EL (cell line): Measurements from ENCODE around the gene RFX3.

ENCODE experiments used
- DNase-seq: peaks from one replicate; pipeline ENCODE4 v3.0.0-alpha.2; 2016

The RFX3 gene

DNA sequence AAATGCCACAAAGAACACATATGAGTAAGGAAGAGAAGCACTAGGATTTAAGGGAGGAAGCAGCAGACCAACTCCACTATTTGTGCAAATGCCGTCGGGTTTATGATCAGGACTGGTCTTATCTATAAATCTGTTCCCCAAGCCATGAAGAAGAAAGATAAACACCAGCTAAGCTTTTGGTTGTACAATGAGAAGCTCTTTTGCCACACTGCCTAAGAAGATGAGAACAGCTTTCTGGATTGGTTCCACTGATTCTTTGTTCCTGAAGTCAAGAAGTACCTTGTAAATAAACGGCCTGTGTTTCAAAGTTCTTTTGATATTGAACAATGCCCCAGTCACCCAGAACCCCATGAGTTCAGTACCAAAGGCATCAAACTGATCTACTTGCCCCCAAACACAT lies 93.9 kb downstream of the RFX3 start:
- DNase-seq, result no peak

DNA sequence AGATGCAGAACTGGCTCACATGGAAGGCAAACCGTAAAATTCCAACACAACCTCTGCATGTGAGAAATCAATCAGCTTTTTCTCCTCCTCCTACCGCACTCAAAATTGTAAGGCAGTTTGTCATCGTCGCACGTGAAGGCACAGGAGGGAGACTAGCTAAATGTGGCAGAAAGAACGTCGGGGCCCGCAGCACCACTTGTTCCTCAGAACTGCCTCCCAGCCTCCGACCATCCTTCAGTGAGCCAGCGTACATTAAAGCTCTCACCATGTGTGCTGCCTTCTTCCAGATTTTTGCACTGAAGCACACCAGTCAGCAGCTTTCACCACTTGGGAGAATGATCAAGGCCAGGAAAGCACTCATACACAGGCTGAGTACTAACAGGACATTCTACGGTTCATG lies 105.9 kb downstream of the RFX3 start:
- no peak for DNase-seq

DNA sequence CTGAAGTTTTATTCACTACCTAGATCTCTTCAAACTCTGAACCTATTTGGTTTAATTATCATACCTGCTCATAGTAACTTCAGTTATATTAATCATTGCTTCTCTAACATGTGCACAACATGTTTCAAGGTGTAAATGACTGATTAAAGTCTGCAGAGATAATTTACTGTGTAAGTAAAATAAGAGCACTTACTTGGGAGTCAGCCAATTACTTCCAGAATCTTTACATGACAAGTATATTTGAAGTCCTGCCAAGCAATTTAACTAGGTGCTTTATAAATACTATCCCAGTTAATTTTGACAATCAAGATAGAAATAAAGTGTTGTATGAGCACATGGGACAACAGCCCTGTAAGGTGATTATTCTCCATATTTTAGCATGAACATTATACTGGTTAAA lies 109.9 kb downstream of the RFX3 start:
- DNase-seq, result no peak

DNA sequence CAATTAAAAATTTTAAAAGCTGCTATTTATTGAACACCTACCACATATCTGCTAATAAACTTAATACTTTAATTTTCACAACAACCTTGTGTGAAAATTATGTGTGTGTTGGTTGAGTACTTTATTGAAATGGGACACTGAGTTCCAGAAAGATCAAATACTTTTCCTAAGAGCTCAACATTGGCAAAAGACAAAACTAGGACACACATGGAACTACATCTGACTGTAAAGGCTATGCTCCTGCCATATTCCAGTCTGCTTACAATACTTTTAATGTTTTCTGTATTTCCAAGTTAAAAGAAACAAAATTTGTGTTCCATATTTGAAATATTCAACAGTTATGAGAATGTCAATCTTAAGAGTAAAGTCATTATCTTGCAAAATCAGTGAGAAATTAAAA lies 111.8 kb downstream of the RFX3 start:
- no peak for DNase-seq

DNA sequence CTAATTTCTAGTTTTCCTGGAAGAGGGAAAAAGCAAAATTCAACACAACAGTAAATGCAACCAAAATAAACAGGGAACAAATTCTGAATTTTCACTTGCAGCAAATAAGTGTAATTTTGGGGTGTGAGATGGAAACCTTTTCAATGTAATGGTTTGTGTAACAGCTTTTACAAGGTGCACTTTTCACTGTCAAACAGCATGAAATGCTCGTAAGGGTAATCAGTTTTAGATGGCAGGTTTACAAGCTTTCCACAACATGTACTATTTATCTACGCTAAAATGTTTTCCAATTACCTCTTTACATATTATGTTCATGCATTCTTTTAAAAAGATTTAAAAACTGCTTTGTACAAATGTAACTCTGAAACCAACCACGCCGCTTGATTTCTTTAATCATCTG lies 115.3 kb downstream of the RFX3 start:
- DNase-seq, result no peak

DNA sequence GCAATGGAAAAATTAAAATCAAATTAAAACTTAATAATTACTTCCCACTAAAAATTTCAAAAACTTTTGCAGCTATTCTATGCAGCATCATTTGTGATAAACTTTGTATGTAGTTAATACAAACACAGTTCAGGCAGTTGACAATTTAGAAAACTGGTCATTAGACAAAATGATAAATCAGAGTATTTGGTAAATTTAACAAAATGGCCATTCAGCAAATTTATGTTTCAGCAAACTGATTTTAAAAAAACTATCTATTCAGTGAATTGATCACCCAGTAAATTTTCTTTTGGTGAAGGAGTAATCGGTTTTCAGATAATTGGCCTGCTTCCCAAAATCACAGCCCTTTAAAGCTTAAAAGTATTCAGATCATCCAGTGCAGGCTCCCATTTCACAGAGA lies 116.3 kb downstream of the RFX3 start:
- DNase-seq, result no peak

DNA sequence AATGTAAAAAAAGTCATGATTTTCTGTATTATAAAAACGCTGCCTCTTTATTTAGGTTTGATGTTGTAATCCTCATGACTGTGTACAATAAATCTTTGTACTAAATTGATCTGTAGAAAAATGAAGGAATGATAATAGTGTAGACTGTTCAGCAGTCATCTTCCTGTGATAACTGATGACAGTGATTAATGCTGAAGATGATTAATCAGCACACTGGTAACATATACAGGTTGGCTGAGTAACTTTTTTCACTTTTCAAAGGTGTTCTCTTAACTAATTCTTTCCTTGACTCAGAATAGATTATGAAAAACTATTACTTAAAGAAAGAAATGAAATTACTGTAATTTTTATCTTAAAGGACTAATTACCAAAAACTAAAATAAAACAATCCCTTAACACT lies 122.5 kb downstream of the RFX3 start:
- no peak for DNase-seq

DNA sequence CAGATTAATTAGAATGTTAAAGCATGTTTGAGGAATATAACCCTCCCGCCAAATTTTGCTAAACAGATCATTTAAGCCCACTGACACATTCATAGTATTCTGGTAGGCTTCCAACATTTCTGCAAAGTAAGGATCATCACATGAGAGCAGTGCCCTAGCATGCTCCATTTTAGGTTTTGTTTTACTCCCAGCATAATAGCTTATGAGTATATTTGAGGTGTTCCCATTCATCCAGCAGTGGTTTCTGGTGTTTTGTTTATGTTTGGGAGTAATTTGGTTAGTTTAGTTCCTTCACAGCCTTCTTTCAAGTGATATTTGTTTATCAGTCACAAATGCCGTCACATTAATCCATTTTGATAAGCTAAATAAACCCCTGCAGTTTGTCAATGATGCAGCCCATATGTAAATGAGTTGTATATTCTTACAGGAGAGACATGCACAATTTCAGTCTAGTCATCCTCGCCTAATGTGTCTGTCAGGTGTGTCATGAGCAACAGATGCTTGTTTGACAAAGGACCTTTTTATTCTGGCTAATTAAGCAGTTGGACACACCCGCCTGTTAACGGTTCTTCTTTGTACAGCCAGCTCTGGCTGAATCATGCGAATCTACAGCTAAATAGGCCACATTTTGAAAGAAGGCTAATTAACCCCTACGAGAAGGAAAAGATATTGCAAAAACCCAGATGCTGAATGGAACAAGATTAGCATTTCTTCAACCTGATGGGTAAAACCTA lies 124.4 kb downstream of the RFX3 start:
- DNase-seq, result no peak

DNA sequence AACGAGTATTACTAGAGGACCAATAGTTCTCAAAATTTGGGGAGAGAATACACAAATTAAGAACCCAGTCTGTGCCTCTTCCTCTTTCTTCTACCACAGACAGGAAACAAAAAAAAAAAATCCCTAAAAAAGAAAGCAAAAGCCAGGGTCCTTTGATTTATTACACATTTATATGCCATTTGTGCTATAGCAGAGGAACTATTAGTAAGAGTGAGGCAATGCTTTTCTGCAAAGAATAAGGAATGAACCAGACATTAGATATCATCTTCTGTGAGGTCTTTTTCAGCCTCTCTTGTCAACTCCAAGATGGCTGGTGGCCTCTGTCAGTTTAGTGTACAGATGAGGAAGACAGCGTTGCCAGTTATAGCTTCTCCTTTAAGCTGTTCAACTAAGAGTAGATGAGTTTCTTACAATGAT lies 127.6 kb downstream of the RFX3 start:
- no peak for DNase-seq

DNA sequence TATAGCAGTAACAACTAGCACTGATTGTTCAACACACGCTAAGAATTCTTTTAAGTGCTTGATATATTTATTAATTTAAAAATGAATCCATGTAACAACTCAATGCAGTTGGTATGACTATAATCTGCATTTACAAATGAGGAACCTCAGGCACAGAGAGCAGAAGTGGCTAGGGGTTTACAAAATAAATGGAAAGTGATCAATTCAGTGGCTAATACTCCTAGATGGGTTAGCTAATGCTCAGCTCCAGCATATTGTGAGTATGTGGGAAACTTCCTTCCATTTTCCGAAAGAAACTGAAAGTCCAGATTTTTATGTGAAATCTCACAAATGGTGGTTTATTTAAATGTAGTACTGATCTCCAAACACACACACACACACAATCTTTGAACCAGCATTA lies 128.0 kb downstream of the RFX3 start:
- no peak for DNase-seq

DNA sequence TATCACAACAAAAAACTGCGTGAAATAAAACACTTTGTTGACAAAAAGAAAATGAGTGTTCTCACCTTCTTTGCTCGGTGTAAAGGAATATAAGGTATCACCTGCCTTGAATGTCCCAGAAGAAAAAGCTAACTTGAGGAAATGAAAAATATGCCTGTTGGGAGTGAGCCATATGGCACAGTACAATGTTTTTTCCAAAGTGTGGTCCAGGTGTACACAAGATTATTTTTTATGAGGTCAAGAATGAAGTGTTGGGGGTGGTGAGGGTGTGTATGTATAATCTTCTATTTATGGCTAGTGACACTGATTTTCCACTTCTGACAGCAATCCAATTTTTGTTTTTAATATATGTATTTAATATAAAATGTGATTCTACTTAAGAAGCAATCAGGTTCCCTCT lies 134.4 kb downstream of the RFX3 start:
- DNase-seq, result no peak

DNA sequence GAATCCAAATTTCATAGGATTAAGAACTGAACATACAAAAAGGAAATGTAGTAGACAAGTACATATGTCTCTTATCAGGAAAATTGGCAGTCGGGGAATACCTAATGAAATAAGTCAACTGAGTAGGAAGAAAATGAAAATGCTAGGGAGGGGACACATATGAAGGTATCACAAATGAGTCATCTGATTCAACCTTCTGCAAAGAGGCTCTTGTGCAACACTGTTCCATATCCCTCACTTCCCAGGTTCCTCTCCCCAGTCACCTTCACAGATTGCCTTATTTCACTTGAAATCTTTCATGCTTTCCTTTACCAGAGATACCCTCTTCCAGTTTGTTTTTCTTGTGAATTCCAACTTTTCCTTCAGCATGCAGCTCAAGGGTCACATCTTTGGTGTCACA lies 139.0 kb downstream of the RFX3 start:
- DNase-seq, result no peak

DNA sequence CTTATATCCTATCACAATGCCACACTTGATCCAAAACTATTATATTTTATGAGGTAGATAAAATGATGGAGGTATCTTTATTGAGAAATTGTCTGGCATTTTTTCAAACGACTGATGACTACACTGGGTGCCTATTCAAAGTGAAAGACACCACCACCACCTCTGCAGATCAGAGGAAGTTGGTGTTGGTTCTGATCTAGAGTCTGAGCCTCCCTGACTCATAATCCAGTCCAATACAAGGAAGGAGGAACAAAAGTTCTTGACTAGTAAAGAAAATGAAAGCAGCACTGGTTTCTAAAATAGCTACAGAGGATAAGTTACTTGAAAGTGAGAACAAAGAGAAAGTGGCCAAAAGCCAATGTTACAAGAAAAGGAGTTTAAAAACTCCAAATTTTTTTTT lies 139.9 kb downstream of the RFX3 start:
- no peak for DNase-seq

DNA sequence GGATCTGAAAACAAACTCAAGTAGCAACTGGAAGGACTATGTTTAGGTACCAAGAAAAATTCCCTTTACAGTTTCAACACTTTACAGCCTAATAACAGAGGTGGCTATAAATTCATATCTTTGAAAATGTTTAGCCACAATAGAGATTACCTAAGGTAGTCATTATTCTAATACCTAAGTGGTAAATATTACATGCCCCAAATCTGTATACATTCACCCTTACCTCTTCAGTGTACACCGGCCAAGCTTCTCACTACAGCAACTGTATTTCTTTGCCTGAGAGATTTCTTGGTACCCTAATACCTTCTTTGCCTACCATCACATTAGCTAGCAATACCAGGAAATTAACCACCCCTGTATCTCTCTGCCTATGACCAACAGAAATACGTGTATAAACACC lies 154.0 kb downstream of the RFX3 start:
- no peak for DNase-seq

DNA sequence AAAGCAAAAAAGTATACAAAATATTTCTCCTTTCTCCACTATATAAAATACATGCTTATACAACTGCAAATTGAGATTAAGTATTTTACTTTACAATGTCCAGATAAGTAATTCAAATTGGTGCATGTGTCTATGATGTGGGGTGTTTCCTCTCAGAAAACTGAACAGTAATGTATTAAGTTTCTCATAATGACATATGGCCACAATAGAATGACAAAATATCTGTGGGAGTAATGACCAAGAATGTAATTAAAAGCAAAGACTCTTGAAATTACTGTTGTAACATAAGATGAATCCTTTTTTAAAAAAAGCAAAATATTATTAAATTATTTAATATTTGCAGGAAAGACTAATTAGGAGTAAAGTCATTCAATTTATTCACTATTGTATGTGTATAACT lies 155.1 kb downstream of the RFX3 start:
- DNase-seq, result no peak

DNA sequence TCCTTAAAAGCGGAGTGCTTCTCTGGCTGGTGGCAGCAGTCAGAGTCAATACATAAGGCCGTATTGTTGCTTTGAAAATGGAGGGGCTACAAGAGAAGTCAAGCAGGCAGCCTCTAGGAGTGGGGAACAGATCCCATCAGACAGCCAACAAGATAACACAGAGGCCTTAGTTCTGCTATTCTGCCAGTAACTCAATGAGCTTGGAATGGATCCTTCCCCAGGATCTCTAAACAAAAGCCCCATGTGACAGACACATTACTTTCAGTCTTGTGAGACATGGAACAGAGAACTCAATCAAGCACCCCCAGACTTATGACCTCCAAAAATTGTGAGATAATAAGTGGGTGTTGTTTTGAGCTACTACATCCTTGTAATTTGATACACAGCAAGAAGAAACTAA lies 158.6 kb downstream of the RFX3 start:
- DNase-seq, result no peak

DNA sequence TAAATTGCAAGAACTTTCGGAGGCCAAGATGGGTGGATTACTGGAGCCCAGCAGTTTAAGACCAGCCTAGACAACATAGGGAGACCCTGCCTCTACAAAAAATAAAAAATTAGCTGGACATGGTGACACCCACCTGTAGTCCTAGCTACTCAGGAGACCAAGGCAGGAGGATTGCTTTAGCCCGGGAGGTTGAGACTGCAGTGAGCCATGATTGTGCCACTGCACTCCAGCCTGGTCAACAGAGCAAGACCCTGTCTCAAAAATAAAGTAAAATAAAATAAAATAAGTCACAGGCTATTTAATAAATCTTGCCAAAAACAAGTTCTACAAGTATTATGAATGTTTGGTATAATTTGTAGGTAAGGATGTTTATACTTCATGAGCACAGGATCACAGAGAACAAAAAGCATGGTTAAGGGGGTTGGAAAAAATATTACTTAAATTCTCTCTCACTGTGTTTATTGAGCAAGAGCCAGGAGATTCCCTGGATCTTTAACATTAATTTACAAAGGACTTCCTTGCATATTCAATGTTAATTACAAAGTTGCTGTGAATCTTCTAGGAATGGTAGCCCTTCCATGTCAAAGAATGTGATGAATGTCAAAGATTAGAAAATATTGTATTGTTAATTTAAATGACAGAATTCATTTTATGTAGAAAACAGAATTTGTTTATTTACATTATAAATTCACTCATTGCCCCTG lies 164.0 kb downstream of the RFX3 start:
- DNase-seq, result no peak

DNA sequence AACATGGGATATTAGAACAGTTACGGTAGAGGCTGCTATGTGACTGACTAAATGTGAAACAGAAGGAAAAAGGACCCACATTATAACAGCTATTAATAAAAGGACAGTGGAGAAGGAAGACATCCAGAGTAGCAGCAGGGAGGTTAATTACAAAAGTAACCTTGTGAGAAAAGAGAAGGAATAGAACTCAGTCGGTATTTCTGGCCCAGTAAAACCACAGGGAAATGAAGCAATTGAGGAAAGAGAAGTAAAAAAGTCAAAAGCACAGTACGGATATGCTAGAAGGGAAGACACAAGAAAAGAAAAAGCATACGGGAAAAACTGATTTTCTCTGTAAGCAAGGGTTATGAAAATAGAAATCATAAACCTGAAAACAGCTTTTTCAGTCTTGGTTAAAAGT lies 164.7 kb downstream of the RFX3 start:
- no peak for DNase-seq

DNA sequence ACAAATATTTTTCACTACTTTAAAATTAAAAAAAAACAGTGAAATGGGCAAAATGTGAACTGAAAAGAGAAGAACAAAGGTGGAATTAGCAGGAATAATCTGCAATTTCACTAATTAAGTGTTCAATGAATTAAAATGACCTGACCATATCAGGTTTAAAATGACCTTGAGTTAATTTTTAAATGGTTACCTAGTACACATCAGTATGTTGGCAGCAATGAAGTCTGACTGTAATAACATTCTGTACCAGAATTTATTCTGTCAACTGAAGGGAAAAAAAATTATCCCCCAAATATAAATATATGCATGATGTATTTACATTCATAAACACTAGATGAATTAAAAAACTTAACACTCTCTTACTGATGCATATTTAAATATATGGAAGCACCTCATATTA lies 165.6 kb downstream of the RFX3 start:
- no peak for DNase-seq

DNA sequence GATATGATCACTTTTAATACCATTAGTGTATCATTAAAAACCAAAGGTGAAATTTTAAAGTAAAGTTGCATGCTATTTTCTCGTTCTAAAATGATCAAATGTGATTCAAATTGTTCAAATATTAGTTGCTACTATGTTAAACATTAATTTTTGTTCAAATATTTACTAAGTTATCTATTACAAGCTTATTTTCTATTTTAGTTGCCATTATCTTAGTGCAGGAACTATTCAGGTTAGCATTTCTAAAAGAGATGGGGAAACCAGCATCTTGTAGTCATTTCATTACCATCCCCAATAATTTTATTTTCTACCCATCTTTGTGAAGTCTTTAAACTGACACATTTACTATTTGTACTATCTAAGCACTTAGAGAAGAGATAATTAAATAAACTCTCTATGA lies 166.0 kb downstream of the RFX3 start:
- no peak for DNase-seq

DNA sequence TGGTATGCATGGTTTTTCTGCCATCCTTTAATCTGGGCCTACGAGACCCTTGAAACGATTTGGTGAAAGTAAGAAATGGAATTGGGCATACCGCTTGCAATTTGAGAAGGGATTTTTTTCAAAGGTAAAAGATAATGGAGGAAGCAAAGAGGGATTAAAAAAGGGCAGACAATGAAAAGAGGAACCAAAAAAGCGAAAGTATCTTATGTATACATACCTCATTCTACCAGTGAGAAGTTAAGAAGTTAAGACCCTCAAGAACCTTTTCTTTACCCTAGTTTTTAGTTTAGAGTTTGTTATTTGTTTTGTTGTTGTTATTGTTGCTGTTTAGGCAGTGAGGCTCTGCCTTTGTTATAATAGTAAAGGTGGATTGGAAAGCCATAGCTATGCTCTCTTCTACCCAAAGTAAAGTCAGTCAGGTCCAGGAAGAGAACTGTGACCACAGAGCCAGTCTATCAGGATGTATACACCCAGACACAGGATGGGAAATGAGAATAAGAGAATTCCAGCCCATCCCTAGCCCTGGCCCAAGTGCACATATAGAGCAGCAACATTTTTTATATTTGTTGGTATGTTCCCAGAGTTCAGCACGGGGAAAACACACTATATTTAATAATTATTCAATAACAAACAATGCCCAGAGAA lies 166.6 kb downstream of the RFX3 start:
- no peak for DNase-seq

DNA sequence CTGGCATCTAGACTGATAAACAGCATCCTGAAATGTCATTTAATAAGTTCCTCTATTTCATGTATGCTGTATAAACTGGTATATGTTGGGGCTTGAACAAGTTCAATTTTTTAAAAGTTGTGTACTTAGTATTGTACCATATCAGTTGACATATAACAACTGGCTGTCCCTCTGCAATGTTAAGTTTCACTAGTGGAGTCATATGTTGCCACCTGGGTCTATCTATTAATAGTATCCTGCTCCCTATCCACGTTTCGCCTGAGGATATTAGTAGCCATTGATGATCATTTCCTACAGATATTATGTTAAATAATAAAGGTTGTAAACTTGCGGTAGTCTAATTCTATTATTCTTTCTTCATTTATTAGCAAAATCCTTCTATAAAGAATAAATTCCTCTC lies 177.6 kb downstream of the RFX3 start:
- no peak for DNase-seq

DNA sequence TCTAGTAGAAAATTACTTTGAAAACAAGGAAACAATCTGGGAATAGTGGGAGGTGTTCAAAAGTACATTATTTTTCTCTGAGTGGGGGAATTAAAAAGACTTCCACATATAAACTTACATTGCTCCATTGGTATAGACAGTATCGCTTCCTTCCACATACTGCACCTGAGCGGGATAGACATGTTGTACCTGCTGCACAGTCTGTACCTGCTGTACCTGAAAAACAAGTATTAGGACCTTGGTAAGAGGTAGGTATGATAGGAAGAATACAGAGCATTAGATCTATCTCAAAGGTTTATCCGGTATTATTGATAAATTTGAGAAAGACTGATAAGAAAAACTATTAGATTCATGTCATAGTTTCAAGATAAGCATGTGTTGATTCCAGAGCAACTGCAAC lies 179.3 kb downstream of the RFX3 start:
- DNase-seq, result no peak

DNA sequence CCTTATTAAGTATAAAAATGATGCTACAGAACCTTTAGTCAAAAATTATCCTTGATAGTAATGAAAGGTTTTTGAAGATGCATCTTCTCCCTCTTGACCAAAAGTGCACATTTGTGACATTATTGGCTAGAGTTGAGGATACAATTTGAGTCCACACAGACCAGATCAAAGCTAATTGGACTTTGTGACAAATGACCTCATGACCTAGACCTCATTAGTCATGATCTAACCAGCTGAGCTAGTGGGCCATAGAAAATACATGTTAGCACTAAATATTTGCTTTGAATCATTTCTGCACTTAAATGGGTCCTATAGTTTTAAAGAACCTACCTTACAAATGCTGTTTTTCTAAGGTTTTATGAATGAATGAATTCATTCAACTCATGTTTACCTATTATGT lies 182.1 kb downstream of the RFX3 start:
- DNase-seq, result no peak
